MM.1S (cell line): ENCODE results near the gene TET2.

Experiments
- CTCF ChIP-seq: fragments of 300-600 bp; sonication (generic); IDR thresholded peaks from 2 replicates; pipeline ENCODE4 v1.5.1; 2016; ENCODE audit warnings: antibody characterized with exemption, low read length, mixed read lengths
- EZH2 ChIP-seq: fragments of 300-600 bp; sonication (generic); optimal IDR thresholded peaks from 2 replicates; pipeline ENCODE3; 2017; ENCODE audit warnings: low read depth, mild to moderate bottlenecking, antibody characterized with exemption, low read length, mixed read lengths
- EZH2phosphoT487 ChIP-seq: fragments of 300-600 bp; sonication (generic); IDR thresholded peaks from 2 replicates; pipeline ENCODE4 v1.6.1; 2018; ENCODE audit warnings: antibody characterized with exemption, low read length

GRCh38 chr4:105120626-105121025 is 26.1 kb upstream of the TET2 start:
- TF ChIP-seq CTCF (no peak), EZH2phosphoT487 (no peak), EZH2 (no peak)
